Endothelial cell of coronary artery (primary cell): Measurements from ENCODE around the gene CFAP61. TPM values are rescaled to one million over a fixed set of nuclear protein-coding genes. Genes with fewer than 3 reads are reported as not detected.

Experiments used
- total RNA-seq: library from RNA; depleted of rRNA; stranded (reverse); fragments of >200 nt; gene quantifications from 2 replicates; pipeline ENCODE4 v1.2.3, GENCODE V29; 2014

CFAP61 gene, protein sequence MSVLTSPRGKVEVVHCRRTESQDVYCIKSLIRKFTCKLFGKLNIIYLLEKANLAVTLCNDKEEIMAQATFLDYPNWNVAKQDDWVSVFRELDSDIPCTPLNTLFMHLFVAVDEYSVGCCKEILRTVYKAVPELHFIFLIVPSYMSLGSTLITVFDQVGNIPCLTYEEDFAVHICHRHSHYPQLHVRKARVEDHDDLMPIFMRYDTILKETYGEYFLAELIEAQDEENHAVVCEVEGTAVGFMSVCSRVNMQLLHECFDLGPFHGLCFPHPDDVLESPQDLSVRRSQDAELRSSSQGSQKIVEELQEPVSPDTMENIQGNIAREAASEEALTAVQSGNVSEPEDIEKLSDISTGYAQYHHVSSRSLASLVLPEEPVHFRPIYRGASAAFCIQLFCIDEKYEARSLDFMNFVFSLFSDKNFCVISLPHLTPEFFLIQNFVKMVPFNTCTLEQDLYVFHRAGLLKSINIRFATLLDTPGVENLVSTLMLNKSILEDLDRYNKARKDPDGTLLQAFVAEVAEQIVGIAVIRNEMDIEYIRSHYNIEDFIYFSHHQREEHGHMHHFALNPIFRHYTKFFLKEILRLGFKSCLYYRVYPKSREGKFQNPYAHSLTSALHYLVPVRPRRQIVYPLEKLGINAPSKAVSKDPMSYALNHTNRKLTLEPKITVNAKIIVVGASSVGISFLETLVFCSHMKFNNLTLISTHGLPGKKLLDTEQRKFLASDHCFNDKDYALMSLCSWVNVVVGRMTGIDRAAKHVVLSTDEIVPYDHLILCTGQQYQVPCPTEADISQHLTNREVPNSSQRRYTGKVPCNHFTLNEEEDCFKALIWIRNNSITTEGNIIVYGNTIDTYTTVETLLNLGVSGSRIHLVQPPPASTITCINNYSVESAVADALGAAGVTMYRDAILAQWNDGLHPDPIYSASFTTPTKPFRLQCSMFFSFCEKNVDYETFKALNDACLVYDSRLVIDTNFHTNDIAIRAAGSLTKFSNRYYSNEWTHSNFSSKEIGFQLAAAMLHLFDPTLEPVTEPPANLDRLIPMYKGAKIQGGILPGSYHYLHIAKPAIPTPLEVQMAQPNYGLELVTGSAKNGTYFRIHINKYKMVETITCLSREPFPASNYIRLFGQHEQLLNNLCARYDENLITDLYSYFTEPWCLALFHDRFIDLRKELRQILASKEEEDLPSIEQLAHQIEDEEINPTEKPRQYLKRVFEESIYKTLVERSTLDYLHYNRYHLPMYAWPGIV
- not detected in 2 replicates for total RNA-seq

DNA sequence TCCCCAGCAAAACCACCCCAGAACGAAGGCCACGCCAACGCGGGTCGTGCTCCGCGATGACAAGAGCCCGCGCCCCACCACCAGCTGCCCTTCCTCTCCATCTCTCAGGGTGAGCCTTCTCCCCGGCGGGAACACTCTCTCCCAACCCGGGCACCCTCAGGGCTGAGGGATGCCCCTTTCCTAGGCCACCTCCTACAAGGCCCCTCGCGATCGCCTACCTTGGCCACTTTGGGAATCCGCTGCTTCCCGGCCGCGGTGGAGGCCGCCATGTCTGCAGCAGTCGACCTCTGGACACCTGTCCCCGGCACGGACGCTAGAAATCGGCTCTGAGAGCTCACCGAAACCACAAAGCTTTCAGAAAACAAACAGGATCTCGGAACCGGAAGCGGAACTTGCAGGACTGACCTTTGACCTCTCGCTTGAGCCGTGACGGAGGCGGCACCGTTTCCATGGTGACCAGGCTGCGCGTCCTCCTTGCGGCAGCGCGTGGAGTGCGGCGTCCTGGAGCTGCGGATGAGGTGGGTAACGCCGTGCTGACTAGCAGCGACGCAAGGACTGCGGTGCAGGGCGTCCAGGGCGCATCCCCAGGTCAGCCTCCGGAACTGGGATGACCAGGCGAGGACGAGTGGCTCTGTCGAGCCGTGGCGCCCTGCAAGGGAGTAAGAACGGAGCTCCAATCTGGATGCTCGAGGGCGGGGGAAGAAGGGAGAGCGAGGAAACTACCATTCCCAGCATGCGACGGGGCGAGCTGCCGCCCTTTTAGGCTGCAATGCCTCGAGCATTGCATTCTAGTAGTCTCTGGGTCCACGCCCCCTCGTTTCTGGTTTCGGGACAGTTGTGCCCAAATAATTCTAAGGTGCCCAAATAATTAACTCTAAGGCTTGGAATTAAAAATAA, at the start of gene CFAP61, which contains the start of gene CRNKL1:
Gene CFAP61 (plus strand): TSS at position 459 of the 897 bp plus-strand sequence. CDS start 4,122 bp downstream, outside the sequence.
Gene CRNKL1 (minus strand): TSS at position 393 of the 897 bp plus-strand sequence. CDS start 124 bp downstream, at position 269.

DNA sequence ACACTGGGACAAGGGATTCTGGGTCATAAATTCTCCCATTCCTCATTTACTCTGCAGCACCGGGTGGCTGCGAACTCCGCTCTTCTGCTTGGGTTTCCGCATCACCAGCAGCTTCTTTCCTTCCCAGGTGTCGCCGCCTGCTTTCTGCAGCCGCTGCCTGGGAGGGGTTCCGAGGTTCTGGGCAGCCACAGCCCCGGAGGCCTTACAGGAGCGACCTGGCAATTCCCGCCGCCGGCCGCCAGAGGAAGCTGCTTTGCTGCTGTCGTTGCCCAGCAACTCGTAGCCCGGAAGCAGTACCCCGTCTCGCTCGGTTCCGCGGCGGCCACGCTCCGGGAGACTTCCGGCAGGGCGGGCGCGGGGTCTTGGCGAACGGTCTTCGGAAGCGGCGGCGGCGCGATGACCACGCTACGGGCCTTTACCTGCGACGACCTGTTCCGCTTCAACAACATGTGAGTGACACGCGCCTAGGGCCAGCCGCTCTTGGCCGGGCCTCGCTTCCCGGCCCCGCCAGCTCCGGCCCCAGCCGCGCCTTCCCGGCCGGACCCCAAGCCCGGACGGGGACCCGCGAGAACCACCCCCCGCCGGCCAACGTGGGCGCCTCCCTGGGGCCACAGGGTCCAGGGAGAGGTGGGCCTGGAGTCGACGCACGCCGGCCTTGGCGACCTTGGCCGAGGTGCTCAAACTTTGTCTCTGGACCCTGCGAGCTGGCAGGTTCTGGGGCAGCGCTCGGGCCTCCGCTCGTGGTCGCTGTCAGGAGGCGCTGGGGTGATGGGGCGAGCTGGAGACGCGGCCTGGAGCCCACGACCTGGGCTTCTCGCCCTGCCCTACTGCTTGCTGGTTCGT, 35.1 kb upstream of the CFAP61 start, which contains the start of gene NAA20:
Gene NAA20 (plus strand): TSS at position 362 of the 843 bp plus-strand sequence. CDS start 35 bp downstream, at position 397.

DNA sequence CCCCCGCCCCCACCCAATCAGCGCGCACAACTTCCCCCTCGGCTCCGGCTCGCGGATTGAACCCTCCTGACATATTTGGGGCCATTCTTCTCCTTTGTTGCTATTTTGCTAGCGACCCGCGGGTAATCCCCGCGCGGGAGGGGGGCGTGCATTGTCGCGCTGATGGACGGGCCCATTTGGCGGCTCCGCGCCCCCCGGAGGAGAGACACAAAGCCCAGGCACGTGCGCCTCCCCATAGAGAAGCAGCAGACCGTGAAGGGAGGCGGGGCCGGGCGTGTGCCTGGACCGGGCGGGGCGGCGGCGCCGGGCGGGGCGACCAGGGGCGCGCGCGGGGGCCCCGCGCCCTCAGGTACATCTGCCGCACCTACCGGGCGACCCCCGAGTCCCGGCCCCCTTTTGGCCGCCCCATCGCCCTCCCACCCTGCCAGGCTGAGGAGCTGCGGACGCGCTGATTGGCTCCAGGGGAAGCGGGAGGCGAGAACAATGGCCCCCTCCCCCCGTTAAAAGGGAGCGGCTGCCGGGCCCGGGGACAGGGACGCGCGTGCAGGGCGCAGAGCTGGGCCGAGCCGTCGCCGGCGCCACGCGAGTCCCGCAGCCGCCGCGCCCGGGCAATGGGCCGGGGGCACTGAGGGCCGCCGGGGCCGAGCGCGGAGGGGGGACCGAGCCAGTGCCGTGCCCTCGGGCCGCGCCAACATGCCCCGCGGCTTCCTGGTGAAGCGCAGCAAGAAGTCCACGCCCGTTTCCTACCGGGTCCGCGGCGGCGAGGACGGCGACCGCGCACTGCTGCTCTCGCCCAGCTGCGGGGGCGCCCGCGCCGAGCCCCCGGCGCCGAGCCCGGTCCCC, 315.5 kb downstream of the CFAP61 start, which contains the start of gene INSM1:
Gene INSM1 (plus strand): TSS at position 530 of the 843 bp plus-strand sequence. CDS start 164 bp downstream, at position 694.

Other genes starting within 250 kb of the CFAP61 start
- 53.3 and 53.5 TPM in 2 replicates for gene NAA20, start 35.2 kb upstream of the CFAP61 start, total RNA-seq
- 24.7 and 27.2 TPM in 2 replicates for gene CRNKL1, start 66 bp upstream of the CFAP61 start, total RNA-seq